Panc1 (cell line): ENCODE measurements around the gene HLTF. TPM values are rescaled to one million over a fixed set of nuclear protein-coding genes. Genes with fewer than 3 reads are reported as not detected.

Source experiments
- ATAC-seq: fragments of 200-7000 bp; cut with Tn5 transposase; 2 replicates; pipeline ENCODE4 v1.9.1; 2020; ENCODE audit warnings: mild to moderate bottlenecking, moderate library complexity
- BruUV-seq: library from RNA; stranded (reverse); fragments of 400-500 nt; replicated peaks from 2 replicates; lab custom pipeline; 2021; lab: Mats Ljungman, UMichigan
- CTCF ChIA-PET: fragments of 300-600 bp; sonication (Branson Sonifier 250); formaldehyde crosslinking; loops from one replicate; lab custom pipeline; 2022; ENCODE audit warnings: antibody characterized with exemption; lab: Charles Lee
- POLR2A ChIA-PET: fragments of 300-600 bp; sonication (Branson Sonifier 250); formaldehyde crosslinking; loops from one replicate; lab custom pipeline; 2022; ENCODE audit warnings: antibody characterized with exemption; lab: Charles Lee
- DNase-seq: peaks from one replicate; pipeline ENCODE4 v3.0.0-alpha.2; 2010; ENCODE audit warnings: low read depth, low spot score
- H3K27ac ChIP-seq: 2 replicates; pipeline ENCODE4 v1.5.1; 2011; ENCODE audit warnings: mild to moderate bottlenecking, low read length, inconsistent platforms
- H3K27me3 ChIP-seq: fragments of 200-500 bp; sonication (Bioruptor generic); 2 replicates; pipeline ENCODE4 v1.6.0; 2014; ENCODE audit warnings: low read length, inconsistent platforms; ENCODE audit not compliant: control insufficient read depth, insufficient read depth
- H3K36me3 ChIP-seq: fragments of 200-500 bp; sonication (Bioruptor generic); 2 replicates; pipeline ENCODE4 v1.5.1; 2014; ENCODE audit warnings: inconsistent platforms, mild to moderate bottlenecking, low read length, moderate library complexity; ENCODE audit not compliant: control insufficient read depth, insufficient read depth
- H3K4me1 ChIP-seq: 2 replicates; pipeline ENCODE4 v1.5.1; 2011; ENCODE audit warnings: inconsistent platforms, mild to moderate bottlenecking, low read length, moderate library complexity; ENCODE audit not compliant: control insufficient read depth, insufficient read depth
- H3K4me3 ChIP-seq, 2 experiments: 2 replicates each; pipeline ENCODE4 v1.5.1; 2011 to 2012; ENCODE audit warnings: low read depth in 2 of 2, low read length in 2 of 2, mild to moderate bottlenecking in 2 of 2, inconsistent platforms in 1 of 2, moderate library complexity in 1 of 2
- H3K9me3 ChIP-seq: fragments of 200-500 bp; sonication (Bioruptor generic); 2 replicates; pipeline ENCODE4 v1.5.1; 2014; ENCODE audit warnings: low read depth, mild to moderate bottlenecking, inconsistent platforms, low read length, moderate library complexity; ENCODE audit not compliant: control insufficient read depth, insufficient read depth
- POLR2AphosphoS5 ChIP-seq: IDR thresholded peaks from 2 replicates; pipeline ENCODE4 v1.6.1; 2012; ENCODE audit warnings: mild to moderate bottlenecking, low read depth, low read length, moderate library complexity
- SIN3A ChIP-seq: IDR thresholded peaks from 2 replicates; pipeline ENCODE4 v1.6.1; 2012; ENCODE audit warnings: low read depth, mild to moderate bottlenecking, low read length, moderate library complexity, borderline replicate concordance; ENCODE audit not compliant: insufficient read depth
- TCF7L2 ChIP-seq: IDR thresholded peaks from 2 replicates; pipeline ENCODE4 v1.6.1; 2011; ENCODE audit warnings: mild to moderate bottlenecking, low read depth, low read length, inconsistent platforms
- in situ Hi-C: cut with HindIII; loops from 2 replicates; pipeline ENCODE4 v1.10.0; 2016; ENCODE audit warnings: low sequenced_read_pairs, low pct_unique_long_range_greater_than_20kb
- intact Hi-C: fragments of 100-400 bp; cut with micrococcal nuclease; formaldehyde crosslinking; loops from one replicate; pipeline ENCODE4 v1.10.0; 2022; ENCODE audit not compliant: unreplicated experiment
- total RNA-seq: library from RNA; stranded (reverse); gene quantifications from one replicate; pipeline ENCODE4 v1.2.1, GENCODE V29; 2021; ENCODE audit not compliant: unreplicated experiment
- TF ChIP-seq, protein P1 (sequence below): fragments of 450-650 bp; IDR thresholded peaks from 2 replicates; pipeline ENCODE4 v1.5.1; 2017; ENCODE audit warnings: mild to moderate bottlenecking
- TF ChIP-seq, protein P2 (sequence below), 2 experiments: IDR thresholded peaks; 2 replicates each; pipeline ENCODE4 v1.6.1; 2011 to 2012; ENCODE audit warnings: low read depth in 2 of 2, control low read depth in 1 of 2, low read length in 1 of 2, mild to moderate bottlenecking in 1 of 2, moderate library complexity in 1 of 2; ENCODE audit not compliant: insufficient read depth in 1 of 2

Gene HLTF
- total RNA-seq, 1 experiment from 2014 or later = 106 TPM

DNA sequence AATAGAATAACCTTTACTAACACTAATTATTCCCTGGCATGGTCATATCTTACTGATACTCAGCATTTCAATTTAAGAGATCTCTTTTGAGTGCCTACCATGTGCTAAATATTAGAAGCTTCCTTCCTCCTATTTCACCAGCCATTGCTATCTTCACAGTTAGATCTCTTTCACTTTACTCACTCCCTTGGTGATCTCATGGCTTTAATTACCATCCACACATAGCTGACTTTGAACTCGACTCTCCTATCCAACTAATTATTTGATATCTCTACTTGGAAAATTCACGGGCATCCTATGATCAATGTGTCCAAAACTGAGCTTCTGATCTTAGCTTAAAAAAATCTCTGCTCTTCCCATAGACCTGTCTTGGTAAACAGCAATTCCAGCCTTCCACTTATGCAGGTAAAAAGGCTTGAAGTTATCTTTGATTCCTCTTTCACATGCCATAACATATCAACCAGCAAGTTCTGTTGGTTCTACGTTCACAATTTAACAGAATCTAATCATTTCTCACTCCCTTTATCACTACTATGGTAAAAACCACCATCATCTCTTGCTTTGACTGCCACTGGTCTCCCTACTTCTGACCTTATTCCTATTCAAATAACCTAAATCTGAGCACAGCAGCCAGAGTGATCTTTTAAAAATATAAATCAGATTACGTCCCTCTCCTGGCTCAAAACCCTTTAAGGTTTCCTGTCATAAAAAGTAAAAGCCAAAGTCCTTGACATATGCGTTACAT lies 41.8 kb downstream of the HLTF start:
- Histone ChIP-seq H3K9me3 (no peaks in the 10 kb centered on the region), H3K27me3 (no peaks in the 10 kb centered on the region), H3K4me1 (no peaks in the 10 kb centered on the region), H3K27ac (no peak overlapping the region), H3K36me3 (peaks cover 70% of the 10 kb centered on the region), H3K4me3 (no peak overlapping the region)
- ATAC-seq (no peak), DNase-seq (no peak)
- no TSS peak for BruUV-seq
- CTCF ChIA-PET = no interaction called here
- intact Hi-C loops (no loop called here), in situ Hi-C loops (no loop called here)
- TF ChIP-seq TCF7L2 (no peak), SIN3A (no peak), POLR2AphosphoS5 (no peak)
- TF ChIP-seq, protein P1, sequence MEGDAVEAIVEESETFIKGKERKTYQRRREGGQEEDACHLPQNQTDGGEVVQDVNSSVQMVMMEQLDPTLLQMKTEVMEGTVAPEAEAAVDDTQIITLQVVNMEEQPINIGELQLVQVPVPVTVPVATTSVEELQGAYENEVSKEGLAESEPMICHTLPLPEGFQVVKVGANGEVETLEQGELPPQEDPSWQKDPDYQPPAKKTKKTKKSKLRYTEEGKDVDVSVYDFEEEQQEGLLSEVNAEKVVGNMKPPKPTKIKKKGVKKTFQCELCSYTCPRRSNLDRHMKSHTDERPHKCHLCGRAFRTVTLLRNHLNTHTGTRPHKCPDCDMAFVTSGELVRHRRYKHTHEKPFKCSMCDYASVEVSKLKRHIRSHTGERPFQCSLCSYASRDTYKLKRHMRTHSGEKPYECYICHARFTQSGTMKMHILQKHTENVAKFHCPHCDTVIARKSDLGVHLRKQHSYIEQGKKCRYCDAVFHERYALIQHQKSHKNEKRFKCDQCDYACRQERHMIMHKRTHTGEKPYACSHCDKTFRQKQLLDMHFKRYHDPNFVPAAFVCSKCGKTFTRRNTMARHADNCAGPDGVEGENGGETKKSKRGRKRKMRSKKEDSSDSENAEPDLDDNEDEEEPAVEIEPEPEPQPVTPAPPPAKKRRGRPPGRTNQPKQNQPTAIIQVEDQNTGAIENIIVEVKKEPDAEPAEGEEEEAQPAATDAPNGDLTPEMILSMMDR = no peak
- TF ChIP-seq, protein P2, sequence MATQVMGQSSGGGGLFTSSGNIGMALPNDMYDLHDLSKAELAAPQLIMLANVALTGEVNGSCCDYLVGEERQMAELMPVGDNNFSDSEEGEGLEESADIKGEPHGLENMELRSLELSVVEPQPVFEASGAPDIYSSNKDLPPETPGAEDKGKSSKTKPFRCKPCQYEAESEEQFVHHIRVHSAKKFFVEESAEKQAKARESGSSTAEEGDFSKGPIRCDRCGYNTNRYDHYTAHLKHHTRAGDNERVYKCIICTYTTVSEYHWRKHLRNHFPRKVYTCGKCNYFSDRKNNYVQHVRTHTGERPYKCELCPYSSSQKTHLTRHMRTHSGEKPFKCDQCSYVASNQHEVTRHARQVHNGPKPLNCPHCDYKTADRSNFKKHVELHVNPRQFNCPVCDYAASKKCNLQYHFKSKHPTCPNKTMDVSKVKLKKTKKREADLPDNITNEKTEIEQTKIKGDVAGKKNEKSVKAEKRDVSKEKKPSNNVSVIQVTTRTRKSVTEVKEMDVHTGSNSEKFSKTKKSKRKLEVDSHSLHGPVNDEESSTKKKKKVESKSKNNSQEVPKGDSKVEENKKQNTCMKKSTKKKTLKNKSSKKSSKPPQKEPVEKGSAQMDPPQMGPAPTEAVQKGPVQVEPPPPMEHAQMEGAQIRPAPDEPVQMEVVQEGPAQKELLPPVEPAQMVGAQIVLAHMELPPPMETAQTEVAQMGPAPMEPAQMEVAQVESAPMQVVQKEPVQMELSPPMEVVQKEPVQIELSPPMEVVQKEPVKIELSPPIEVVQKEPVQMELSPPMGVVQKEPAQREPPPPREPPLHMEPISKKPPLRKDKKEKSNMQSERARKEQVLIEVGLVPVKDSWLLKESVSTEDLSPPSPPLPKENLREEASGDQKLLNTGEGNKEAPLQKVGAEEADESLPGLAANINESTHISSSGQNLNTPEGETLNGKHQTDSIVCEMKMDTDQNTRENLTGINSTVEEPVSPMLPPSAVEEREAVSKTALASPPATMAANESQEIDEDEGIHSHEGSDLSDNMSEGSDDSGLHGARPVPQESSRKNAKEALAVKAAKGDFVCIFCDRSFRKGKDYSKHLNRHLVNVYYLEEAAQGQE (IDR thresholded peaks at IDR 0.05; ENCODE audit: insufficient read depth in 1 of 2, low read depth in 2 of 2, low read length in 1 of 2) = no peak
- POLR2A ChIA-PET = no interaction called here

DNA sequence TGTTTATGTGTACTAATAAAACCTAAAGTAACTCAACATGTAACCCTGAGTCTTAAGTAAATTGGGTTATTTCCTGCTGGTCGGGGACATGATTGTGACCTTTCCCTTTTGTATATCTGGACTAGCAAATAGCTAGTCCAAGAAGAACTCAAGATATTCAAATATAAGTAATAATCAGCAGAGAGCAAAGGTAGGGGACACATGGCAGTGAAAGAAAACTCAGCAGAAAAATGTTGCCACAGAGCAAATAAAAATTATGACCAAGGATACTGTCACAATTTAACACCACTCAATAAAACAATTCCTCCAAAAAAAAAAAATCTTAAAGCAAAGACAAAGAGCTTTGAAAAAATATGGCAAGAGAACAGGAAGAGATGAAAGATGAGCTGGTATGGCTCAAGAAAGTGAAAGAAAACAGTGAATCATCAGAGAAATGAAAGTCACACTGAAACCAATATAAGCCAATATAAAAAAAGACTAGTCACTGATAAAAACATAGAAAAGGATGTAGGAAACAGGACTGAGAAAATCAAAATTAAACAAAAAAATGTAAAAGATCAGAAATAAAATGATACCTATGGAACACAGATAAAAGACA lies 43.4 kb downstream of the HLTF start:
- DNase-seq (no peak), ATAC-seq (no peak)
- in situ Hi-C loops (no loop called here), intact Hi-C loops (no loop called here)
- Histone ChIP-seq H3K36me3 (peaks cover 69% of the 10 kb centered on the region), H3K4me1 (no peaks in the 10 kb centered on the region), H3K27me3 (no peaks in the 10 kb centered on the region), H3K4me3 (no peak overlapping the region), H3K9me3 (no peaks in the 10 kb centered on the region), H3K27ac (no peak overlapping the region)
- TF ChIP-seq, protein P2 (IDR thresholded peaks at IDR 0.05; ENCODE audit: insufficient read depth in 1 of 2, low read depth in 2 of 2, low read length in 1 of 2) = no peak
- TF ChIP-seq, protein P1 = no peak
- no peak for TF ChIP-seq TCF7L2
- no peak for TF ChIP-seq POLR2AphosphoS5
- no peak for TF ChIP-seq SIN3A
- ChIA-PET POLR2A (interaction anchor here (0.6 kb wide), 2 partner anchors 40 to 175 kb away, joined by 3 read pairs; no protein-coding TSS in a partner anchor), CTCF (interaction anchor here (0.7 kb wide), 1 partner anchor 324 kb away, joined by 10 read pairs; no protein-coding TSS in a partner anchor)
- BruUV-seq = no TSS peak
